GM18526 (cell line): Measurements from ENCODE around the gene NTM.

Experiments
- POLR2A ChIP-seq: IDR thresholded peaks from 3 replicates; pipeline ENCODE4 v1.6.1; 2011; ENCODE audit not compliant: insufficient read length; ENCODE audit errors: extremely low read depth

Gene NTM

GRCh38 chr11:131467645-131468394 lies 97.4 kb downstream of the NTM start:
- no peak for TF ChIP-seq POLR2A

GRCh38 chr11:131468565-131468964 lies 98.2 kb downstream of the NTM start:
- no peak for TF ChIP-seq POLR2A

- no peak for TF ChIP-seq POLR2A
Measured at GRCh38 chr11:131470216-131470925, 100.0 kb downstream of the NTM start.

GRCh38 chr11:131471976-131472375 lies 101.6 kb downstream of the NTM start:
- no peak for TF ChIP-seq POLR2A

- no peak for TF ChIP-seq POLR2A
Measured at GRCh38 chr11:131474947-131475346, 104.5 kb downstream of the NTM start.

- no peak for TF ChIP-seq POLR2A
Measured at GRCh38 chr11:131476266-131476665, 105.9 kb downstream of the NTM start.

GRCh38 chr11:131478341-131478740 lies 107.9 kb downstream of the NTM start:
- TF ChIP-seq POLR2A, result no peak

- no peak for TF ChIP-seq POLR2A
Measured at GRCh38 chr11:131481303-131481702, 110.9 kb downstream of the NTM start.

GRCh38 chr11:131481971-131482370 lies 111.6 kb downstream of the NTM start:
- no peak for TF ChIP-seq POLR2A

GRCh38 chr11:131483453-131483852 lies 113.0 kb downstream of the NTM start:
- TF ChIP-seq POLR2A, result no peak

GRCh38 chr11:131483877-131484276 lies 113.5 kb downstream of the NTM start:
- no peak for TF ChIP-seq POLR2A

GRCh38 chr11:131486100-131486499 lies 115.7 kb downstream of the NTM start:
- no peak for TF ChIP-seq POLR2A

- TF ChIP-seq POLR2A, result no peak
Measured at GRCh38 chr11:131486937-131487635, 116.7 kb downstream of the NTM start.

- no peak for TF ChIP-seq POLR2A
Measured at GRCh38 chr11:131488238-131488637, 117.8 kb downstream of the NTM start.

- TF ChIP-seq POLR2A, result no peak
Measured at GRCh38 chr11:131491503-131491902, 121.1 kb downstream of the NTM start.

- no peak for TF ChIP-seq POLR2A
Measured at GRCh38 chr11:131495423-131495822, 125.0 kb downstream of the NTM start.

- no peak for TF ChIP-seq POLR2A
Measured at GRCh38 chr11:131498631-131499160, 128.3 kb downstream of the NTM start.
